HG02884 (cell line): Measurements from ENCODE around the gene SGPL1.

ENCODE experiments used
- ATAC-seq: cut with Tn5 transposase; IDR thresholded peaks from one replicate; pipeline ENCODE4 v1.9.1; 2021; ENCODE audit warnings: mild to moderate bottlenecking, moderate library complexity; ENCODE audit not compliant: unreplicated experiment

SGPL1 gene

GRCh38 chr10:70902661-70903261, 87.0 kb downstream of the SGPL1 start:
- no peak for ATAC-seq

DNA sequence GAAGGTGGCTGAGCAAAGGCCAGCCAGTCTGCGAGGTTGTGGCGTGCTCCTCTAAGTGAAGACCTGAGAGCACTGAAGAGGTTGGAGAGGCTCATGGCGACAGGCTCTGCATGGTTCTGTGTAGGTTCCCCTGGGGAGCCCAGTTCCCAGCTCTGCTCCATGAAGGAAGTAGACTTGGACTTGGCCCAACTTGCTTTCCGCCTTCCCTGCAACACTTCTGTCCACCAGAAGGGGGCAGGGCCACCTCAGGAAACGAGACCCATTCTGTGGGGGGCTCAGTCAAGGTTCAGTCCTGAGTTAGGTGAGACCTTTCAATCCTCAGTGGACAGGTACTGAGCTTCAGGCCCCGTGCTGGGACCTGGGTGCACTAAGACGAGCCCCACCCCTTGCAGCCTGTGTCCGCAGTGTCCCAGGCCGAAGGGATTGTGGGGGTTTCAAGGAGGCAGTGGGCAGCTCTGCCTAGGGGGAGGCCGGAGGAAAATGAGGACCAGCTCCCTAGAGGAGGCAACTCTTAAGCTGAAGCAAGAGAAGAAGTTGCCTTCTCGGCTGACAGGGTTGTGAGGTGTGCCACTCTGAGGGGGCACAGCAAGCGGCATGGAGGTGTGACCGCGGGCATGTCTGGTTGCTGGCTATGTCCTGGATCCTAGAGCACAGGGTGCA, 87.6 kb downstream of the SGPL1 start:
- no peak for ATAC-seq

GRCh38 chr10:70905071-70906021, 89.6 kb downstream of the SGPL1 start:
- no peak for ATAC-seq

DNA sequence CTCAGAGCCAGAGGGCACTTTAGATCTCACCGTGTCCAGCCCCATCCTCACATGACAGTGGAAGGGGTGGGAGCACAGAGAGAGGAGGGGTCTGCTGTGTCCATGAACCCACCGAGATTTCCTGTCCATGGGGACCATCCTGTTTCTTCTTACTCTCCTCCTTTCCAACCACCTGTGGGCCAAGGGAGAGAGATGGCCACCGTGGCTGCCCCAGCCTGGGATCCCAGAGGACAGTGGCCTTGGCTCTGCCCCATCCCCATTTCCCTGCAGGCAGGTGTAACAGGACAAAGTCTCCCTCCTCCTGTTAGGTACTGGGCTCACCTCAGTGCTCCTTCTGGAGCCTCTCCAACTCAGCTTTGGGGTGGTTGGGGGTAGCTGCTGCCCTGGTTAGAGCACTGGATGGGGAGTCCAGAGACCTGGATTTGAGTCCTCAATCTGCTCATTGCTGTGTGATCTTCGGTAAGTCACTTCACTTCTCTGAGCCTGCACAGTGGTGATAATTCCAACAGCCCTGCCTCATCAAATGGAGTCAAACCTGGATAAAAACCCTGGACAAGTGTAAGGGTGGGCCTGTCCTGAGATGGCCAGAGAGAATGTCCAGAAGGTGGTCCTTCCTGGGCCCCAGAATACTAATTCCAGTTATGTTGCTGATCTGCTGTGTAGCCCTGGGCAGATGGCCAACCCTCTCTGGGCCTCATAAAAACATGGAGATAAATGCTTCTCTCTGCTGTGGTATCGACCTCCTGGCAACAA, 90.5 kb downstream of the SGPL1 start:
- no peak for ATAC-seq

DNA sequence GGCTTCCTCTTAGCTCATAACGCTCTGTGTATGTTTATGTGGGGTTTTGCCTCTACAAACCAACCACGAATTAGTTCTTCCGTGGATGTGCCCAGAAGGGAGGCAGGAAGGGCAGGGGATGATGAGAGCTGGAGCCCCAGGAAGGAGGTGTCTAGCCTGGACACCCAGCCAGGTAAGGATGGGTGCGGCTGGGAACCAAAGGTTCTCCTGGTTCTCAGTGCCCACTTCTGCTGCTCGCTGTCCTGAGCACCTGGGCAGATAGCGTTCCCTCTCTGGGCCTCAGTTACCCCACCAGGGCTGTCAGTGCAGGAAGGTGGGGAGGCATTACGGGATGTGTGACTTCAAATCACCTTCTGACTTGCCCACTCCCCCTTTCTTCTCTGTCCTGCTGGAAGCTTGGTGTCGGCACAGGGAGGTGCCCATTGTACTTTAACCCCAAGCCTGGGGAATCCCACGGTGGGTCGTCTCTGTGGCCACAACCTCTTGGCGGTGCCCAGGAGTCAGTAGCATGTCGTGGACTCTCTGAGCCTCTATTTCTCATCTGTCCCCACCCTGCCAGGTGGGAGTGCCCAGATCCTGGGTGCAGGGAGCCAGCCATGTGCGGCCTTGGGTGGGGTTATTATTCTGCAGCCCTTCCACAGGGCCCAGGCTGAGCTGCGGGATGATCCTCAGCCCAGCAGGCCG, 91.3 kb downstream of the SGPL1 start:
- ATAC-seq: no peak

- no peak for ATAC-seq
Measured at GRCh38 chr10:70907637-70908405, 92.1 kb downstream of the SGPL1 start.

- ATAC-seq: no peak
Measured at GRCh38 chr10:70908406-70909296, 92.9 kb downstream of the SGPL1 start.

DNA sequence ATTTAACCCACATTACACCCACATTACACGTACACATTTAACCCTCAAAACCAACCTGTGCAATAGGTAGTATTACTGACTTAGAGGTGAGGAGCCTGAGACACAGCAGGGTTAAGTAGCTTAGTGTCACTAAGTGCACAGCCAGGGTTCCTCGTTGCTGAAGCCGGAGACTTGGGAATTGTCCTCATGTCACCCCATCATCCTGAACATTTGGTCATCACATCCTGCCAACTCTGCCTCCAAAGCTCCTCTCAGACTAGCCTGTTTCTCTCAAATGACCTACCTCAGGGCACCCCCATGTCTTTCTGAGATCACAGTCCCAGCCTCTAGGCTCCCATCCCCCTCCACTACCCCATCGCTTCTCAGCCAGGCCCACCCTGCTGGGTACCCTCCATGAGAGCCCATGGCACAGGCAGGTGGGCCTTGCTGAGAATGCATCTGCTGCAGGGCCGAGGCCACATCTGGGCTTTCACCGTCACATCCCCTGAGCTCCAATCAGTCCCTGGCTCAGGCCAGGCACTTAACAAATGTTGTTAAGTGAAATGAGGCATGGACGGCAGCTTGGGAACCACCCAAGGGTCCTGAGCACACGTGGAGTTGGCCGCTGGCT, 93.7 kb downstream of the SGPL1 start:
- ATAC-seq: no peak

- ATAC-seq: no peak
Measured at GRCh38 chr10:70910486-70911341, 95.0 kb downstream of the SGPL1 start.

- no peak for ATAC-seq
Measured at GRCh38 chr10:70911386-70911785, 95.6 kb downstream of the SGPL1 start.

DNA sequence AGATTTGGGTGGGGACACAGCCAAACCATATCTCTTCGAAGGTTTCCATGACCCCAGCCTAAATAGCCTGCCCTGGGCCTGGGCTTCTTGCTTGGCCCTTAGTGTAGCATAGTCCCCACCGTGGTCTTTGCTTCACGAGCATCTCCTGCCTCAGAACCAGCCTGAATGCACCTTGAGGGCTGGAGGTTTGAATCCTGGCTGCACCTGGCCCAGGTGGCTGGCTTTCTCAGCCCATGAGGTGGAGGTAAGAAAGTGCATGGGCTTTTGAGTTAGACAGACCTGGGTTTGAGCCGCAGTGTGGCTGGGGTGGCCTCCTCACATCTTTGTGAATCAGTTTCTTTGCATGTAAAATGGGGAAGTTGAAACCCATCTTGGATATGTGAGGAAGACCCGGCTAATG, 96.8 kb downstream of the SGPL1 start:
- ATAC-seq: no peak

- no peak for ATAC-seq
Measured at GRCh38 chr10:70913191-70913892, 97.6 kb downstream of the SGPL1 start.

DNA sequence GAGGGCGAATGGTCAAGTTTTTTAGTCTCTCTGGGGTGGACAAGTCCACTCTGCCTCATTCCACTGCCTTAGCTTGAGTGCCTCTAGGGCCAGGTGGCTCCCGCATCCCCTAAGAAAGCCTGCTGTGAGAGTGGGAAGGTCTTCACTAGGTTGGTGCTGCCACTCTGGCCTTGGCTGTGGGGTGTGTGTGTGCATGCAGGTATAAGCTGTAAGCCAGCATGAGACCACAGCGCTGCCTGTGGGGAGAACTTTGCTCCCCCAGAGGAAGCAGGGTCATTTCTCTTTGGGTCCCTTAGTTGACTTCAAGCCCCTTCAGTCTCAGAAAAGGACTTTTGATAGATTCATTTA, 98.1 kb downstream of the SGPL1 start:
- ATAC-seq: no peak

- no peak for ATAC-seq
Measured at GRCh38 chr10:70914316-70914864, 98.6 kb downstream of the SGPL1 start.

GRCh38 chr10:70915206-70915605, 99.5 kb downstream of the SGPL1 start:
- ATAC-seq: no peak

DNA sequence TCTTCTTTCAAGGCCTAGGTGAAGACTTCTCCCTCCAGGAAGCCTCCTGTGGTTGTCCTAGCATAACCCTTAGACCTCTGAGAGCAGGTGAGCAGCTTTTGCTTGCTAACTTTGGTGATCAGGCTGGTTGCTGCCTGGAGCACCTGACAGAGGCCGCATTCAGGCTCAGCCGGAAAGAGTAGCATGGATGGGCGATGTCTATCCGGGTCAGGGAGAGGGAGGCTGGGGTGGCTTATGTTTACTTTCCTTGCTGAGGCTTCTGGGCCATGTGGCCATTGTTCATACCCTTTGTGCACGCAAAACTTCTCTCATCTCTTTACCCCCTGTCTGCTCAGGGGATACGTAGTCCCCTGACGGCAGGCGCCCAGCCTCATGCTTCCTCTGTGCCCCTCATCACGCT, 100.1 kb downstream of the SGPL1 start:
- no peak for ATAC-seq

GRCh38 chr10:70916241-70916640, 100.5 kb downstream of the SGPL1 start:
- no peak for ATAC-seq
